CD4-positive, alpha-beta T cell treated with Interleukin-17A for 1 hour (primary cell): ENCODE data around the gene CAMK2B.
"Not testable (repeated sequence)": the region's sequence is repeated elsewhere in the genome, so short reads cannot be mapped to it uniquely, and the experiment has no call there.

ENCODE experiments used
- DNase-seq: peaks from one replicate; pipeline ENCODE4 v3.0.0-alpha.2; 2020

CAMK2B gene

DNA sequence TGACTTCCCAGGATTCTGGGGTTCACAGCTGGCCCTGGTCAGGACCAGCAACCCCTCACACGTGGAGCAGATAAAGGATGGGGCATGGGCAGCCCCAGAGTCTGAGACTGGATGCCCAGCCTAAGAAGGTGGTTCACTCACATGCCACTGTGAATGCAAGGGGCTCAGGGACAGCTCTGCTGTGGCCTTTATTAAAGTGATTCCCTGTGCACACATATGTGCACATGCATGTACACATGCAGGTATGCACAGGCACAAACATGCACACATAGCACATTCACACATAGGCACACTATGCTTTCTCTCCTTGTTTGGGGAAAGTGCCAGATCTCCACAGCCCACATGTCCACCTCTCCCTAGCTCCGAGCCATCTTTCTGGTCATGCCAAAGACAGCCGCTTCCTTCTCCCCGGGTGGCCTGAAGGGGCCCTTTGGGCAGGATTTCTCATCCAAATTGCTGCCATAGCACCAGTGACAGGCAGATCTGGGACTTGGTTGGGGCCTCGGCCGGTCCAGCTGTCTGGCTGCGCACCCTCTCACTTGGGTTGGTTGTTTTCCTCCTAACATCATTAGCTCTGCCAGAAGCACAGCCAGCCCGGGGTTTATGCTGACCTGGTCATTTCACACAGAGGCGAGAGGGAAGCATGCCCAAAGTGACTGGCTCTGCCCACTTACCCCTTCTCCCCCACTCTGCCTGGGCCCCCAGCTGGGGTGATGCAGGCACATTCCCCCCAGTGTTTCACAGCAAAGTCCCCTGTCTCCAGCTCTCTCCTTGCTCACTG, 137.6 kb downstream of the CAMK2B start:
- DNase-seq = no peak

GRCh38 chr7:44186736-44187135, 138.7 kb downstream of the CAMK2B start:
- DNase-seq = no peak

DNA sequence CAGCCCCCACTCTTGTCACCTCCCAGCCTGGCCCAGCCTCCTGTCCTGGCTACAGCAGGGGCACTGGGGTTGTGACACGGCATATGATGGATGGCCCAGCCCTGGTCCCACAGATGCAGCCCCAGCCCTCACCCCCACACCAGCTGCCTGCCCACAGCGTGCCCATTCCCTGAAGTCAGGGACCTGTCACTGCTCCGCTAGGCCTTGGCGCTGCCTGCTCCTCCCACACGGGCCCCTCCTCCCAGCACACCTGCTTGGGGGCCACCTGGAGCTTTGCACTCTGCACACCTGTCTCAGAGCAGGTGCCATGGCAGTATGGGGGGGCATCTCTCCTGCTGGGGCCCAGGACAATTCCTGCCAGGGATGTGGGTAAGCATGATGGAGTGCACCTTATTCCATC, 139.7 kb downstream of the CAMK2B start:
- DNase-seq = no peak

DNA sequence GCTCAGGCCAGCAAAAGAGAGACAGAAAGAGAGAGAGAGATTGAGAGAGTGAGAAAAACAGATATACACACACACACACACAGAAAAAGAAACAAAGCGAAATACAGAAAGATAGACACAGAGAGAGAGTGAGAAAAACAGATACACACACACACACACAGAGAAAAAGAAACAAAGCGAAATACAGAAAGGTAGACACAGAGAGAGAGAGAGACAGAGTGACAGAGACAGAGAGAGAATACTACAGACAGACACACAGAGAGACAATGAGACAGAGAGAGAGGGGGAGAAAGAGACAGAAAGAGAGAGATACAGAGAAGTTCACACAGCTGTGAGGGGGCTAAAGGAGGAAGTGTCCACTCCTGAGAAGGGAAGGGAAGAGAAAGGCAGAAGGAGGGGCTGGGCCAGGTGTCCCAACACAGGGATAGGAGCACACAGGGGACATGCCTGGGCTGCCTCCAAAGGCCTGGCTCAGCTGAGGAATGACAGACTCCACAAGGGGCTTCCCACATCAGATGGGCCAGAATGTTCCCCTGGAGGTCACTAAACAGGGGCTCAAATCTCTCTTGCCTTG, 140.4 kb downstream of the CAMK2B start:
- DNase-seq = no peak

DNA sequence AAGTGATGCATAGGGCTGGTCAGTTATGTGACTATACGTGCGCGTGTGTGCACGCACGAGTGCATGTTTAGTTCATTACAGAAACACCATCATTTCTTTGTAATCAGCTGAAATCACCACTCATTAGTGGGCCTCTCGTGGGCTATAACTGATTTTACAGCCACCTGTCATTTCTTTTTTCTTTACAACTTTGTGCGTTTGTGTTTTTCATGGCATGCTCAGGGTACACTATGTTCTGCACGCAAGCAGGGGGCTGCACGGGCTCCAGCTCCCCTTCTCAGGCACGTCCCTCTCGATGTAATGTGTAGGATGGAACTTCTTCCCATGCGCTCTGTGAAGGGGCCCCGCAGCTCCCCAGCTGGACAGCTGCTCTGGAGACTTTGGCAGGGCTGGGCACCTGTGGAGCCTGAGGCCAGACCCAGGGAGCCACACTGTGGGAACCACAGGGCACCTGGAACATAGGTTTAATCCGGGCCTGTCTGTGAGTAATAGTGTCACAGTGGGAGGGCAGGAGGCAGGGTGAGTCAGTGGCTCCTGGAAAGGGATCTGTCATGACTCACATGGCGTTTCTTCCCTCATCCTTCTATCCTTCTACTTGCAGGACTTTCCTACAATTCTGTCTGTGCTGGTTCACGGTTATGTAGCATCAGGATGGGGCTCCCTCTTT, 141.1 kb downstream of the CAMK2B start:
- DNase-seq = no peak

DNA sequence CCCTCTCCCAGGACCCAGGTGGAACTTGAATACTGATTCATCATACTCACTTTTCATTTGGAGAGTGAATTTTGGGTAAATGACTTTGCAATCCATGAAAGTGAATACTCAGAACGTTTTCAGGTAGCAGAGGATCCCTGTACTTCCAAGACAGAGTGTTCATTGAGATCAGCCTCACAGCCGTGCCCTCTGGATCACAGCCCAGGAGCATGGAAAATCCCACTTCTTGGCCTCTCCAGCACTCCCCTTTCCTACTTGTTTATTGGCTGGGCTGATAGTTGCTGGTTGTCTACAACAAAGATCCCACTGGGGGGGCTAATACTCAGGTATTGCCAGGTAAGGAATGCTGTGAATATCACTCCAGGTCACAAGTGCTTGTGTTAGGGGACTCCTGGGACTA, 142.0 kb downstream of the CAMK2B start:
- no peak for DNase-seq

DNA sequence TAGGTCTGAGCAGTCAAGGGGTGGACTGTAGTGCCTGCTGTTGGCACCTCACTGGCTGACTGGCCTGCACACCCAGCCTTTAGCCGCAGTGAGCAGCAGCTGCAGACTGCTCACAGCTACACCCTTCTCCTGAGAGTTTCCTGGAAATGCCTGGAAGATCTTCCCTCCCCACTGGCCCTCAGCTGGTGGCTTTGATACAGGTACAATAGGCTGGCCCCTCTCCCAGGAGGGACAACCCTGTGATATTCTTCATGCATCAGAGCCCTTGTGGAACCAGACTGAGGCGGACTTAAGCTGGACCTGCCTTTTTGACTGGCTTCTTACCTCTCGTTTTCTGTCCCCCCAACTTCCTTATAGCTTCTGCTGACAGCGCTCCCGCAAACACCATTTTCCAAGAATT, 142.6 kb downstream of the CAMK2B start:
- DNase-seq = no peak

GRCh38 chr7:44180631-44181030, 144.8 kb downstream of the CAMK2B start:
- DNase-seq = no peak

DNA sequence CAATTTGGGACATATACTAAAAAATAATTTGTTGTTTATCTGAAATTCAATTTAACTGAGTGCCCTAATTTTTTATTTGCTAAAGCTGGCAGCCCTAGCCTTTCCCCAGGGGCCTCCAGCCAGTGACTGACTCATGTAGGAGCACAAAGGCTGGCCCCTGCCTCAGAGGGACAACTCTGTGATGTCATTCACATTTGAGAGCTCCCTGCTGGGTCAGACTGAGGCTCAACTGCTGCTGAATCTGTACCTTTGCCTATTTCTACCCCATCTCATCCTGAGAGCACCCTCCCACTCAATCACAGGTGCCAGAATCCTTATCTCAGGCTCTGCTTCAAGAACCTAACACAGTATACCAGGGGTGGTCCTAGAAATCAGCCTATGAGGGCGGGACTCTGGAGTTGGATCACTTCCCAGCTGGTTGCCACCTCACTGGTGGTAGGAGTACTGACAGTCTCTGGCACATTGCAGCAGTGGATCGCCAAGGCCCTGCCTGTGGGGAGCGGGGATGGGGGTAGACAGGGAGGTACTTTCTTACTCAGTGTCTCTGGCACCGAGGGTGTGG, 147.7 kb downstream of the CAMK2B start:
- DNase-seq = no peak

- DNase-seq = no peak
Measured at GRCh38 chr7:44176486-44176885, 148.9 kb downstream of the CAMK2B start.

DNA sequence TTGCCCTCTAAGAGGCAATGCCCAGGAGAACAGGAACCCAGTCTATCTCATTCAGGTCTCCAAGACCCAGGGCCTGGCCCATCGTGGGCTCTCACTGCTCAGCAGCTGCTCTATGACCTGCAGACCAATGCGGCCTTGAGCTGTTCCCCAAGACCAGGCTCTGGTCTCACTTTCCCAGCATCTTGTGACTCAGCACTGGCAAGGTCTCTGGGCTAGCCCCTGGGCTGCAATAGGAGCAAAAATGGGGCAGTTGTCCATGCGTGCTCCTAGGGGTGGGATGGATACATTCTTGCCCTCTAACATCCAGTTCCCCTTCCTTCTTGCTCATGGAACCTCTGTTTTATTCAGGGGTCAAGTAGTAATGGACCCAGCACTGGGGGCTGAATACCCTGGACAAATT, 149.7 kb downstream of the CAMK2B start:
- DNase-seq = no peak

GRCh38 chr7:44174694-44174948, 150.8 kb downstream of the CAMK2B start:
- DNase-seq = not testable (repeated sequence)

GRCh38 chr7:44173911-44174693, 151.3 kb downstream of the CAMK2B start:
- no peak for DNase-seq

DNA sequence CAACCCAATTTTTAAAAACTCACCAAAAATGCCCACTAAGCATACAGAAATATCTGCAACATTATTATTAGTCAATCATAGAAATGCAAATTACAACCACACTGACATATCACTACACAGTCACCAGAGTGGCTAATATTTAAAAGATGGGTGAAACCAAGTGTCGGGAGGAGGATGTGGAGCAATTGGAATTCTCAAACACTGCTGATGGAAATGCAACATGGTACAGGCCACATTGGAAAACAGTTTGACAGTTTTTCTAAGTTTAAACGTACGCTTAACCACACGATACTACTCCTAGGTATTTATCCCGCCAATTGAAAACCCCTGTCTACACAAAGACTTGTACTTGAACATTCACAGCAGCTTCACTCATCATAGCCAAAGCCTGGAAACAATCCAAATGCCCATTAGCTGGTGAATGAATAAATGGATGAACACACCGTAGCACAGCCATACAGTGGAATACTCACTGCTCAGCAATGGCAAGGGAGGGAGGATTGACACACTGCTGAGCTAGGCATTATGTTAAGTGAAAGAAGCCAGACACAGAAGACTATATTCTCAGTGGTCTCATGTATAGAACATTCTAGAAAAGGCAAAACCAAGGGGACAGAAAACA, 152.5 kb downstream of the CAMK2B start:
- no peak for DNase-seq

GRCh38 chr7:44172352-44172751, 153.0 kb downstream of the CAMK2B start:
- DNase-seq = no peak

DNA sequence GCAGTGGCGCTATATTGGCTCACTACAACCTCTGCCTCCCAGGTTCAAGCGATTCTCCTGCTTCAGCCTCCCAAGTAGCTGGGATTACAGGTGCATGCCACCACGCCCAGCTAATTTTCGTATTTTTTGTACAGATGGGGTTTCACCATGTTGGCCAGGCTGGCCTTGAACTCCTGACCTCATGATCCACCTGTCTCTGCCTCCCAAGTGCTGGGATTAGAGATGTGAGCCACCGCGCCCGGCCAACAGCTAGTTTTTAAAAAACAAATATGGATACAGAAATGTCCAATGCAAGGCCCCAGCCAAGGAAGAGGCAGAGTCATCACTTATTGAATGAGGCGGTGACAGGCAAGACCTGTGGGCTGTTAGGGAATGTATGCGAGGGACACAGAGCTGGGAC, 153.5 kb downstream of the CAMK2B start:
- DNase-seq = not testable (repeated sequence)

GRCh38 chr7:44167920-44168319, 157.5 kb downstream of the CAMK2B start:
- DNase-seq = no peak
